Cerebellar nuclear complex (tissue), 1 donor: ENCODE measurements around the gene PCDHGC3.
A peak's percentile ranks its signal among the peaks of the same experiment; 100 is the strongest.

Experiments
- DNase-seq, 2 experiments: peaks; one replicate each; lab custom pipeline; 2025; lab: John Stamatoyannopoulos, UW

Gene PCDHGC3

GRCh38 chr5:141508440-141508797, 32.7 kb downstream of the PCDHGC3 start:
- DNase-seq: no peak

GRCh38 chr5:141508798-141509611, 33.2 kb downstream of the PCDHGC3 start:
- no peak for DNase-seq

GRCh38 chr5:141510160-141510559, 34.4 kb downstream of the PCDHGC3 start:
- DNase-seq: no peak

- no peak for DNase-seq
These were observed 35.3 kb downstream of the PCDHGC3 start for GRCh38 chr5:141510850-141511601.

GRCh38 chr5:141511771-141512325, 36.1 kb downstream of the PCDHGC3 start:
- no peak for DNase-seq

- DNase-seq: no peak
These were observed 36.7 kb downstream of the PCDHGC3 start for GRCh38 chr5:141512390-141512910.

- no peak for DNase-seq
These were observed 37.3 kb downstream of the PCDHGC3 start for GRCh38 chr5:141512911-141513626.

- peak; percentile 61 to 75 for DNase-seq
These were observed 38.0 kb downstream of the PCDHGC3 start for GRCh38 chr5:141513627-141514329.

GRCh38 chr5:141514330-141515133, 38.8 kb downstream of the PCDHGC3 start:
- DNase-seq: no peak

GRCh38 chr5:141515141-141515540, 39.4 kb downstream of the PCDHGC3 start:
- DNase-seq: no peak

- DNase-seq: no peak
These were observed 40.3 kb downstream of the PCDHGC3 start for GRCh38 chr5:141515946-141516671.

GRCh38 chr5:141516672-141517025, 40.9 kb downstream of the PCDHGC3 start:
- no peak for DNase-seq

- DNase-seq: no peak
These were observed 41.5 kb downstream of the PCDHGC3 start for GRCh38 chr5:141517312-141517711.

- DNase-seq: no peak
These were observed 42.3 kb downstream of the PCDHGC3 start for GRCh38 chr5:141517880-141518617.

GRCh38 chr5:141518618-141519015, 42.9 kb downstream of the PCDHGC3 start:
- no peak for DNase-seq

- DNase-seq: no peak
These were observed 44.1 kb downstream of the PCDHGC3 start for GRCh38 chr5:141519605-141520565.

GRCh38 chr5:141521244-141521781, 45.5 kb downstream of the PCDHGC3 start:
- DNase-seq: no peak

- DNase-seq: no peak
These were observed 46.5 kb downstream of the PCDHGC3 start for GRCh38 chr5:141522301-141522700.
